NB4 (cell line): Measurements from ENCODE around the gene GNB1L.

ENCODE experiments used
- DNase-seq: peaks from one replicate; pipeline ENCODE4 v3.0.0; 2010; ENCODE audit warnings: low read depth
- H3K4me3 ChIP-seq: one replicate; pipeline ENCODE4 v1.5.1; 2011; ENCODE audit warnings: mild to moderate bottlenecking, low read depth, low read length, moderate library complexity
- MYC ChIP-seq: IDR thresholded peaks from 2 replicates; pipeline ENCODE4 v1.6.1; 2011; ENCODE audit warnings: low read depth, low read length
- POLR2A ChIP-seq: IDR thresholded peaks from 2 replicates; pipeline ENCODE4 v1.6.1; 2011; ENCODE audit warnings: mild to moderate bottlenecking; ENCODE audit not compliant: insufficient read length; ENCODE audit errors: extremely low read depth
- TF ChIP-seq, protein P1 (sequence below): IDR thresholded peaks from 2 replicates; pipeline ENCODE4 v1.6.1; 2011; ENCODE audit warnings: low read depth, low read length
- TF ChIP-seq, protein P2 (sequence below): IDR thresholded peaks from one replicate; pipeline ENCODE4 v1.5.1; 2012; ENCODE audit warnings: low read depth, low read length

GNB1L gene

DNA sequence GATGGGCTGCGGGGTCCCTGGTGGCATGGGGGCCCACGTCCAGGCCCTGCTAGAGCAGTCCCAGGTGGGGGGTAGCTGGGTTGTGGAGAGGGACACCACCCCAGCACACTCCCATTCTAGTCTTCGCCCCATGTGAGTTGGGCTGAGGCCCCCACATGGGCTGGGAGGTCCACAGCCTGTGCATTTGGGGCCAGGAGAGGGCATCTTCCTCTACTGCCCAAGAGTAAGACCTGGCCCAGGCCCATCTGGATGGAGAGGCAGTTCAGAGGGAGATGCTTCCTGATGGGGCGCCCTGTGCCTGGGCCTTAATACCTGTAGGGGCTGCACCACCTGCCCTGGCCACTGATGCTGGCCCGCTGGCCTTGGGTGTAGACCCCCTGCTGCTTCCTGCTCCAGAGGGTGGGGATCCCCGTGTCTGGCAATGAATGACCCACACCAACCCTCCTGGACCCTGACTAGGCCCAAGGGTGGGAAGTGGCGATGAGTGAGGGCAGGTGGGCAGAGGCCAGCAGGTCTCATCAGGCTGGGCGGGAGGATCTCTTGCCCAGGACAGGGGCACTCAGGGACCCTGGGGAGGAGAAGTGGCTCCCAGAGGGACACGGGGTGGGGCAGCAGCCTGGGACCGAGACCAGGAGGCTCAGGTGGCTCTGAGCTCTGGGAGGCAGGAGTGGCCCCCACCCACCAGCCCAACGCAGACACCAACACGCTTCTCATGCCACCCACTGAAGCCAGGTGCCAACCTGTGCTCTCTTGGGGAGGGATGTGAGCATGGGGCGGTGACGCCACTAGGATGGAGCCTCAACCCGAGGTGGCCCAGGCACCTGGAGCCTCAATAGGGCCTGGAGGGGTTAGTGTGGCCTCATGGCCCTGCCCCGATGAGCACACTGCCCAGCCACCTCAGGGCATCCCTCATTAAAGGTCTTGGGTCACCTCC lies 17.4 kb upstream of the GNB1L start:
- TF ChIP-seq MYC (no peak), POLR2A (no peak)
- TF ChIP-seq, protein P1, sequence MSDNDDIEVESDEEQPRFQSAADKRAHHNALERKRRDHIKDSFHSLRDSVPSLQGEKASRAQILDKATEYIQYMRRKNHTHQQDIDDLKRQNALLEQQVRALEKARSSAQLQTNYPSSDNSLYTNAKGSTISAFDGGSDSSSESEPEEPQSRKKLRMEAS, result no peak
- TF ChIP-seq, protein P2, sequence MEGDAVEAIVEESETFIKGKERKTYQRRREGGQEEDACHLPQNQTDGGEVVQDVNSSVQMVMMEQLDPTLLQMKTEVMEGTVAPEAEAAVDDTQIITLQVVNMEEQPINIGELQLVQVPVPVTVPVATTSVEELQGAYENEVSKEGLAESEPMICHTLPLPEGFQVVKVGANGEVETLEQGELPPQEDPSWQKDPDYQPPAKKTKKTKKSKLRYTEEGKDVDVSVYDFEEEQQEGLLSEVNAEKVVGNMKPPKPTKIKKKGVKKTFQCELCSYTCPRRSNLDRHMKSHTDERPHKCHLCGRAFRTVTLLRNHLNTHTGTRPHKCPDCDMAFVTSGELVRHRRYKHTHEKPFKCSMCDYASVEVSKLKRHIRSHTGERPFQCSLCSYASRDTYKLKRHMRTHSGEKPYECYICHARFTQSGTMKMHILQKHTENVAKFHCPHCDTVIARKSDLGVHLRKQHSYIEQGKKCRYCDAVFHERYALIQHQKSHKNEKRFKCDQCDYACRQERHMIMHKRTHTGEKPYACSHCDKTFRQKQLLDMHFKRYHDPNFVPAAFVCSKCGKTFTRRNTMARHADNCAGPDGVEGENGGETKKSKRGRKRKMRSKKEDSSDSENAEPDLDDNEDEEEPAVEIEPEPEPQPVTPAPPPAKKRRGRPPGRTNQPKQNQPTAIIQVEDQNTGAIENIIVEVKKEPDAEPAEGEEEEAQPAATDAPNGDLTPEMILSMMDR, result no peak
- no peak overlapping the region for H3K4me3 ChIP-seq
- no peak for DNase-seq

DNA sequence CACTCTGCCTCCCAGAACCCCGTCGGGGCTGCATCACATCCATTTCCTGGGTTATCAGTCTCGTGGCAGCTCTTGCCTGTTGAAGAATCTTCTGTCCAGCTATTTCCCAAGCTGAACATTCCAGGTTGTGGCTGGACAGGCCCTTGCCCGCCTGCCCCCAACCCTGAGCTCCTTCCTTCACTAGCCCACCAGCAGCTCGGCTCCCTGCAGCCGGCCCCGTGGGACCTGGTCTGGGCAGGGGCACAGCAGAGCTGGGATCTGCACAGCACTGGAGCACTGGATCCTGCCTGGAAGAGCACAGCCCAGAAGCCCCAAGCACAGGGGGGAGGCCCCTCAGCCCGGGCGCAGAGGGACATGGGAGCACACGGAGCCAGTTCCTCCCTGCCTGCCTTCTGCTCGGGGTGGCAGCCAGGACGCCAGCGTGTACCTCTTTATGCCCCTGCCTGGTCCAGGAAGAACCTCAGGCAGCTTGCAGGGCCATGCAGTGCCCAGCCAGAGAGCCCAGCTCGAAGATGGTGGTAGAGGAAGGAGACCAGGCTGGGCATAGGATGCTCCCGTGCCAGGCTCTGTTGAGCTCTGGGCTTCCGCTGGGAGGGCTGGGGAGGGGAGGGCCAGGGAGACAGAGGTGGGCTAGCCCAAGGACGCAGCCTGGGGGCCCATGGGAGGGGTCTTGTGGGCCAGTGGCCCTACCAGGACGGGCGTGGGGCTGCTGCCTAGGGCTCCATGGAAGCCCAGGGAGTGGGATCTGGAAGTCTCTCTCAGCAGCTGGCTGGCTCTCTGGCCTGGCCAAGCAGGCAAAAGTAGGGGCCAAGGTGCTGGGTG lies 16.6 kb upstream of the GNB1L start:
- TF ChIP-seq, protein P2, result no peak
- TF ChIP-seq MYC (no peak), POLR2A (no peak)
- TF ChIP-seq, protein P1, result no peak
- DNase-seq, result no peak

DNA sequence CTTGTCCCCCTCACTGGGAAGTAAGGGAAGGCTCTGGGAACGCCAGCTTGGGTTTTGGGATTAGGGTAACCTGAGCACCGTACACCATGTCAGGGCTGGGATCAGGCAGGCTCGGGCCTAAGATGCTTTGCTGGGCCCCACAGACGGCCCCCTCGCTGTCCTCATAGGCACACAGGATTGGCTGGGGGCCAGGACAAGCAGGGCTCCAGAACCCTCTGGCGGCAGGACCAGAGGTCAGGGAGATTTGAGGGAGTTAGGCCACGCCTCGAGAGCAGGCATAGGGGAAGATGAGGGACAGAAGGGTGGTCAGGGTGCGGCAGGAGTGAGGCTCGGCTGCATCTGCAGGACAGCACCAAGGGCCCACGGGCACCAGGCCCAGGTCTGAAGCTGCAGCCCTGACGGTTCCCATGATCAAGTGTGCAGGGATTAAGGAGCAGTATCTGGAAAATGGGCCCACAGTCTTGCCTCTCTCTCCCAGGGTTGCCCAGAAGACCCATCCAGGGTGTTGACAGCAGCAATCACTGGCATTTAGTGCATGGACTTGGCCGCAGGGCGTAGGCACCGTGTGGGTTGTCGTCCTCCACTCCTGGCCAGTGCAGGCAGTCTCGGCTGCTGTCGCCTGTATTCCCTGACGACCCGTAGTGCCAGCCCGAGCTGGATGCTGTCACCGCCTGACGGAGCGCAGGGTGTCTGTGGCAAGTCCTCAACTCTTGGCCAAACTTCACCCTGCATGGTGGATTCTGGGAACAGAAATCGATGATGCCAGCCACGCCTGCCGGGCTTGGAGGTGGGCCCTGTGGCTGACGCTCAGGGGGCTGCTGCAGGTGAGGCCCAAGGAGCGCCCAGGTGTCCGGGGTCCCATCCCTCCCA lies 15.7 kb upstream of the GNB1L start:
- TF ChIP-seq POLR2A, result no peak
- TF ChIP-seq, protein P1, result no peak
- DNase-seq, result no peak
- no peak overlapping the region for H3K4me3 ChIP-seq

More for the DNA sequence above, 16.6 kb upstream of the GNB1L start:
- H3K4me3 ChIP-seq, result no peak overlapping the region

DNA sequence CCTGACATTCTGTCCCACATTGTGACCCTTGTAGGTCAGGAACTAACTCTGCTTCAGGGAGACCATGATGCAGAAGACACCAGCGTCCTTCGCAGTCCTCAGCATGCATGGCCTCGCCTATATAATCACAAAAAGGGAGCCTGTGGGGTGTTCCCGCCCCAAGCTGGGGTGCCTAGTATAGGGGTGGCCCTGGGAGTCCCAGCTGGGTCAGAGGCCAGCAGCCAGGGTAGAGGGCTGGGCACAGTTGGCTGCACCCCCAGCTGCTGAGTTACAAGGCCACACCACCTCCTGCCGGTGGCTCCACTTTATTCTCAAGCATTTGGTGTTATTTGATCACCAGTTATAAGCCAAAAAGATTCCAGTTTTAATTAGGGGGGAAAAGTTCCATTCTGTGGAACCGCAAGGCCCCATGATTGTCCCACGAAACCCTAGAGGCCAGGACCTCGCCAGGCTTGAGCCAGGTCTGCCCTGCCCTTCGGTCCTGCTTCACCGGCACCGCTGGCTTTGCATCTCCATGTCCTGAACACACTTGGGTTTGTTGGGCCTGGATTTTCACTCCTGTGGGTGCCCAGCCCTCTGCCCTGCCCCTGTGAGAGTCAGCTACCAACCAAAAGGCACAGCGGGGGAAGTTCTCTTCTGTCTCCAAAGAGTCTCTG lies 15.0 kb upstream of the GNB1L start:
- no peak overlapping the region for H3K4me3 ChIP-seq
- TF ChIP-seq, protein P2, result no peak
- TF ChIP-seq, protein P1, result no peak
- TF ChIP-seq MYC (no peak), POLR2A (no peak)
- no peak for DNase-seq

DNA sequence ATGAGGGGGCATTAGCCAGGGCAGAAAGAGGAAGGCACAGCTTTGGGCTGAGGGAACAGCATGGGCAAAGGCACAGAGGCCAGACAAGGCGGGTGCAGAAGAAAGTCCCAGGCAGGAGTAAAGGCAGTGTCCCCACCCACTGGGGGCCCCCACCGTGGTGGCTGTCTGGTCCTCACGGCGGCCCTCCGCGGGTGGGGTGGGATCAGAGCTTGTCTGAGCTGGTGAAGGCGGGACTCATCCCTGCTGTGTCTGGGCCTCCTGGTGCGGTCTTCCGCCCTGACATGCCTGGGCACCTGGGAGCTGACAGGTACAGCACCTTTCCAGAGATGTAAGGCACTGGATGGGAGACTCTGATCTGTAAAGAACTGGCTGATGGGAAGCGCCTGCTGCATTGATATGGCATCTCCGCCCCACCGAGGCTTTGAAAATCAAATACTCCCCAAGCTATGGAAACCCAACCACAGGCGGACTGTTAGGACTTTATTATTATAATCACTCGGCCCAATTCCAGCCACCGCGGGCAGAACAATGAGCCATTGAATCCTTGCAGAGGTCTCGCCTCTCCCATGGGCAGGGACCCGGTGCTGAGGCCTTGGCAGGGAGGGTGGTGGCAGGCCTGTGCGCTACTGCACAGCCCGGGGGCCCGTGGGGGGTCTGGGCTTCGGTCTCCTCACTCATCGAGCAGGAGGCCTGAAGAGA lies 14.2 kb upstream of the GNB1L start:
- no peak for DNase-seq
- no peak overlapping the region for H3K4me3 ChIP-seq
- TF ChIP-seq MYC (no peak), POLR2A (no peak)
- TF ChIP-seq, protein P1, result no peak
- TF ChIP-seq, protein P2, result no peak
